ENCODE results near the gene CAND1.

GRCh38 chr12:67305544-67305943, 36.4 kb downstream of the CAND1 start:
- TF ChIP-seq, protein P1, sequence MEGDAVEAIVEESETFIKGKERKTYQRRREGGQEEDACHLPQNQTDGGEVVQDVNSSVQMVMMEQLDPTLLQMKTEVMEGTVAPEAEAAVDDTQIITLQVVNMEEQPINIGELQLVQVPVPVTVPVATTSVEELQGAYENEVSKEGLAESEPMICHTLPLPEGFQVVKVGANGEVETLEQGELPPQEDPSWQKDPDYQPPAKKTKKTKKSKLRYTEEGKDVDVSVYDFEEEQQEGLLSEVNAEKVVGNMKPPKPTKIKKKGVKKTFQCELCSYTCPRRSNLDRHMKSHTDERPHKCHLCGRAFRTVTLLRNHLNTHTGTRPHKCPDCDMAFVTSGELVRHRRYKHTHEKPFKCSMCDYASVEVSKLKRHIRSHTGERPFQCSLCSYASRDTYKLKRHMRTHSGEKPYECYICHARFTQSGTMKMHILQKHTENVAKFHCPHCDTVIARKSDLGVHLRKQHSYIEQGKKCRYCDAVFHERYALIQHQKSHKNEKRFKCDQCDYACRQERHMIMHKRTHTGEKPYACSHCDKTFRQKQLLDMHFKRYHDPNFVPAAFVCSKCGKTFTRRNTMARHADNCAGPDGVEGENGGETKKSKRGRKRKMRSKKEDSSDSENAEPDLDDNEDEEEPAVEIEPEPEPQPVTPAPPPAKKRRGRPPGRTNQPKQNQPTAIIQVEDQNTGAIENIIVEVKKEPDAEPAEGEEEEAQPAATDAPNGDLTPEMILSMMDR (IDR thresholded peaks at IDR 0.05), result no peak
- no peak for TF ChIP-seq POLR2A (IDR thresholded peaks at IDR 0.05)
- TF ChIP-seq EP300 (IDR thresholded peaks at IDR 0.05), result no peak
